Neural crest cell (in vitro differentiated cells): ENCODE measurements around the gene DDX17. TPM values are rescaled to one million over a fixed set of nuclear protein-coding genes. Genes with fewer than 3 reads are reported as not detected.

Experiments used
- DNase-seq: peaks from one replicate; pipeline ENCODE4 v3.0.0; 2021; ENCODE audit warnings: low read depth, mixed read lengths, low spot score
- H3K27ac Mint-ChIP-seq: one replicate; pipeline ENCODE4 v1.8.0; 2021; ENCODE audit warnings: mild to moderate bottlenecking, mixed read lengths; ENCODE audit not compliant: unreplicated experiment
- H3K27me3 Mint-ChIP-seq: 2 replicates; pipeline ENCODE4 v1.8.0; 2021; ENCODE audit warnings: low read depth, mild to moderate bottlenecking, mixed read lengths
- H3K36me3 Mint-ChIP-seq: 2 replicates; pipeline ENCODE4 v1.8.0; 2021; ENCODE audit warnings: low read depth, mild to moderate bottlenecking, mixed read lengths
- H3K4me1 Mint-ChIP-seq: 2 replicates; pipeline ENCODE4 v1.8.0; 2021; ENCODE audit warnings: mixed read lengths
- H3K4me3 Mint-ChIP-seq: one replicate; pipeline ENCODE4 v1.8.0; 2021; ENCODE audit warnings: mild to moderate bottlenecking, mixed read lengths
- H3K9me3 Mint-ChIP-seq: 2 replicates; pipeline ENCODE4 v1.8.0; 2021; ENCODE audit warnings: mixed read lengths
- CTCF ChIP-seq: fragments of 200-600 bp; sonication (generic); conservative IDR thresholded peaks from 2 replicates; pipeline ENCODE4 v1.5.0; 2021; ENCODE audit warnings: antibody characterized with exemption, mild to moderate bottlenecking
- total RNA-seq: library from RNA; stranded (reverse); gene quantifications from 2 replicates; pipeline ENCODE4 v1.2.1, GENCODE V29; 2021

DDX17 gene
- total RNA-seq, 1 donor from 2014 or later, result 500 TPM

- Mint-ChIP-seq H3K27me3 (peaks cover 46% of the 10 kb centered on the region), H3K9me3 (no peaks in the 10 kb centered on the region), H3K4me3 (no peak overlapping the region), H3K27ac (no peak overlapping the region), H3K36me3 (no peaks in the 10 kb centered on the region), H3K4me1 (peaks cover 13% of the 10 kb centered on the region)
- DNase-seq, result no peak
- no peak for TF ChIP-seq CTCF
These were observed 54.7 kb downstream of the DDX17 start for GRCh38 chr22:38451404-38451803.

GRCh38 chr22:38450234-38450797, 55.8 kb downstream of the DDX17 start:
- no peak for DNase-seq
- Mint-ChIP-seq H3K4me3 (peak overlapping the region; percentile 49), H3K27ac (no peak overlapping the region), H3K9me3 (no peaks in the 10 kb centered on the region), H3K4me1 (peaks cover 11% of the 10 kb centered on the region), H3K27me3 (peaks cover 43% of the 10 kb centered on the region), H3K36me3 (no peaks in the 10 kb centered on the region)
- TF ChIP-seq CTCF, result no peak

- TF ChIP-seq CTCF, result no peak
- Mint-ChIP-seq H3K4me3 (peak overlapping the region; percentile 20), H3K27me3 (peaks cover 43% of the 10 kb centered on the region), H3K27ac (no peak overlapping the region), H3K4me1 (peaks cover 11% of the 10 kb centered on the region), H3K9me3 (no peaks in the 10 kb centered on the region), H3K36me3 (no peaks in the 10 kb centered on the region)
- no peak for DNase-seq
These were observed 56.3 kb downstream of the DDX17 start for GRCh38 chr22:38449776-38450175.

GRCh38 chr22:38448945-38449745, 57.0 kb downstream of the DDX17 start:
- no peak for TF ChIP-seq CTCF
- Mint-ChIP-seq H3K27ac (no peak overlapping the region), H3K4me3 (no peak overlapping the region), H3K4me1 (peaks cover 9% of the 10 kb centered on the region), H3K9me3 (no peaks in the 10 kb centered on the region), H3K36me3 (no peaks in the 10 kb centered on the region), H3K27me3 (peaks cover 38% of the 10 kb centered on the region)
- no peak for DNase-seq

- no peak for DNase-seq
- Mint-ChIP-seq H3K4me1 (peaks cover 7% of the 10 kb centered on the region), H3K4me3 (no peak overlapping the region), H3K36me3 (no peaks in the 10 kb centered on the region), H3K9me3 (no peaks in the 10 kb centered on the region), H3K27me3 (peaks cover 11% of the 10 kb centered on the region), H3K27ac (no peak overlapping the region)
- no peak for TF ChIP-seq CTCF
These were observed 60.0 kb downstream of the DDX17 start for GRCh38 chr22:38446018-38446601.
